HG02642 (cell line): Measurements from ENCODE around the gene NFKB1.
A peak's percentile ranks its signal among the peaks of the same experiment; 100 is the strongest.

Source experiments
- ATAC-seq: cut with Tn5 transposase; IDR thresholded peaks from one replicate; pipeline ENCODE4 v1.9.1; 2021; ENCODE audit warnings: mild to moderate bottlenecking; ENCODE audit not compliant: unreplicated experiment, poor library complexity

The NFKB1 gene

DNA sequence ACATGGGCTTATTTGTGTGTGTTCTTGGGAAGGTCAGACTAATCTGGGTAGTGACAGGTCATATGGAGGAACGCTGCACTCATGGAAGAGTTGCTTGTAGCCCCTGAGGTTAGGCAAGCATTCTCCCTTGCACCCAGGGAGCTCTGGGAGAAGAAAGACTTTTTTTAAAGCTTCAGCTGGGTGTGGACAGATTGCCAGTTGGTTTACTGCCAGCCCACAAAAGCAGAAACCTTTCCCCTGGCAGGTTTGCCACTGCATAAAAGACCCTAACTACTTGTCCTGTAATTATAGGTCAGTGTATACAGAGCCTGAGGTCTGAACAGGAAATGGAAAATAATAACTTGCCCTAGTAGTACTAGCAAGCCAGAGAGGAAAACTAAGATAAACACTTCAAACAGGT, 7.4 kb upstream of the NFKB1 start:
- no peak for ATAC-seq

DNA sequence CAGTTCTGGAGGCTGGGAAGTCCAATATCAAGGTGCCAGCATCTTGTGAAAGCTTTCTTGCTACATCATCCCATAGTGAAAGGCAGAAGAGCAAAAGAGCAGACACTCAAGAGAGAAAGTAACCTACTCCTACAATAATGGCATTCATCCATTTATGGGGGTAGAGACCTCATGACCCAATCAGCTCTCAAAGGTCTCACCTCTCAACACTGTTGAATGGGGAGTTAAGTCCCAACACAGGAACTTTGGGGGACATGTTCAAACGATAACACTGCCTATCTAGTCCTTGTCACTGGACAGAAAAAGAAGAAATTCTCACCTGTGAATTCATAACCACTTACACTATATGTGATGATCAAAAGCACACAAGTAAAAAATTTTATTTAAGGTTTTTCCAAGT, 6.6 kb upstream of the NFKB1 start:
- ATAC-seq = no peak

DNA sequence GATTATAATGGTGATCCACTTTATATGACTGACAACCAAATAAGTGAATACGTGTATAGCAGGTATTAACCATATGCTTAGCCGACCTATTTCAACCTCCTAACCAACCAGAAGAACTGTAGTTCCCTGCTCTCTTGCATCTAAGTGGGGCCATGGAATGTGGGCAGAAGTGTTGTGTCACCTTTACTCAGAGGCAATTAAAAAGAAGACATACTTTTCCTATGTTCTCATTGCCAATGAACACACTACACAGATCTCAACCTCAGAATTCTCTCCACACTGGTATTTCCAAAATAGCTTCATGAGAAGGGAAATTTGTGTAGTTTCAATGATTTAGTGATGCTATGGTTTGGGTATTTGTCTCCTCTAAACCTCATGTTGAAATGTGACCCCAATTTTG, 3.2 kb upstream of the NFKB1 start:
- no peak for ATAC-seq

DNA sequence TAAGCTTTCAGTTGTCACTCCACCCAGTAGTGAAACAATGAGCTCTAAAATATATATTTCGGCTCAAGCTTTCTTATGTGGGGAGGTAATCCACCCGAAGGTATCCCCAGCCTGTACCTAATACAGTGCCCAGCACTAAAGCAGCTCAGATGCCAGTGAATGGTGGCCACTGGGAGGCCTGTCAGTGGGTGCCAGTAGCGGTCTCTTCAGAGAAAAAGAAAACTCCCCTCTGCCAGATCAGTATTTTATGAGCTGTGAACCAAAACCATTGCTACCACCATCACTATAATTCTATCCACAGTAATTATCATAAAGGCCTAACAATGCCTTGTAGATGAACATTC, 835 bp upstream of the NFKB1 start:
- peak; percentile 17 for ATAC-seq

DNA sequence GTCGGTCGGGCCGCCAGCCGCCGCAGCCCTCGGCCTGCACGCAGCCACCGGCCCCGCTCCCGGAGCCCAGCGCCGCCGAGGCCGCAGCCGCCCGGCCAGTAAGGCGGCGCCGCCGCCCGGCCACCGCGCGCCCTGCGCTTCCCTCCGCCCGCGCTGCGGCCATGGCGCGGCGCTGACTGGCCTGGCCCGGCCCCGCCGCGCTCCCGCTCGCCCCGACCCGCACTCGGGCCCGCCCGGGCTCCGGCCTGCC, 213 bp downstream of the NFKB1 start:
- ATAC-seq = peak; percentile 44

DNA sequence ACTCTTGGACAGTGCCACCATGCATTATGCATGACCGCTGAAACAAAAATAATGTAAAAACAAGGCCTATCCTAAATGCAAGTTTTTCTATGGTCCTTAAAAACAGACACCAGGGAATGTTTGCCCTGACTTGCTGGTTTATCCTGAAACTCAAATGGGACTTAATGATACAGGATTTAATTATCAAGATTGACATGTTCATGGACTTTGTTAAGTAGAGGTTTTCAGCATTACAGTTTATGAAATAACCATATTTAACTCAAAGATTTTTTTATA, 1.3 kb downstream of the NFKB1 start:
- no peak for ATAC-seq

DNA sequence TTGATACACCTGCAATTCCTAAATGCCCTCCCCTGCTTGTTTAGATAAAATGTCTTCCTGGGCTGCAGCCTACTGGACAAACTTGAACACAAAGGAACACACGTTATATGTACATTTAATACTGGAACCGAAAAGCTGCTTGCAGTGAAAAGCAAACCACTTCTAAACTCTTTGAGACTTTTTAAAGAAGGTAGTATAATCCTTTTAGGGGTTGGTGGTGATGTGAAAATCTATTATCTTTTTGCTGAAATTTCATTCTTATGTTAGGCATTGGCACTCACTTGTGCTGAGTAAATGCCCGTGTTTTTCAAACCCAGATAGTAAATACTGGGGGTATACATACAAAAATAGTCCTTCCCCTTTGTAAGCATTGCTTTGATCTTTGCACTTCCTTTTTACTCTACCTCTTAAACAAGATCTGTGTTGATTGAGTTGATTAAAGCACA, 2.2 kb downstream of the NFKB1 start:
- no peak for ATAC-seq

DNA sequence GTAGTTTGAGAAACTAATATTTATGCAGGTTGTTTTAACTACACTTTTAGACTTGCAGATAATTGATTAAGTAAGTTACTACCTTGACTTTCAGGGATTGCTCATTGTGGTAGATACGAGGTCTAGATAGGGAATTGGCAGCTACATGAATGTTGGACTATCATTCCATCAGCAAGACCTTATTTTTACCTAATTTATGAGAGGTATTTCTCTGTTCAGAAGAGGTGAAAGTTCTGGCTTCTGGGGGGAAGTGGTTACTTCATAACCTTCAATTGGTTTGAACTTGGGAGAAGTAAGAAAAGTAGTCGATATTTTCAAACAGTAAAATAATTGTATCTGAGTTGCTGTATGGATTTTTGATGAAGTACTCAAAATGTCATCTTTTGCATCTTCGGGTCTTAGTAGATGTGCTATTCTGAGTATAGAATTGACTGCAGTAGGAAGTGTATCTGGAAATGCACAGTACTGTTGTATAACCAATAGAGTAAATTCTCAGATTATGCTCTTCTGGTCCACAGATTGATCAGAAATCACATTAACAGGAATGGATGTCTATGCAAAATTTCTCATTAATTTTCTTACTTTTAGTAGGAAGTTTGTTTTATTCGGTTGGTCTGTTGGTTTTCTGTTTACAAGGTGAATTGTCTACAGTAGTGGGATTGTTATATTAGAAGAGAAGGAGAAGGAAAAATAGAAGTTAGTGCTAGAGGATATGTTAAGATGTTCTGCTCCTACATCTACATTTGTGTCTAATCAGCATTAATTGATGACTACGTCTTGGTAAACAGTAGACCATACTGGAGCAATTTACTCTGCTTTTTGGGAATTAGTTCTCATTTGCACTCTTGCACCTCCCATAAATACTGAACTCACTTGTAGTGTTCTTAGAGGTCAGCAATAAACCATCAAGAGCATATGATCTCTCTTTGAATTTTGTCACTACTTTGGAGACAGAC, 3.0 kb downstream of the NFKB1 start:
- no peak for ATAC-seq

DNA sequence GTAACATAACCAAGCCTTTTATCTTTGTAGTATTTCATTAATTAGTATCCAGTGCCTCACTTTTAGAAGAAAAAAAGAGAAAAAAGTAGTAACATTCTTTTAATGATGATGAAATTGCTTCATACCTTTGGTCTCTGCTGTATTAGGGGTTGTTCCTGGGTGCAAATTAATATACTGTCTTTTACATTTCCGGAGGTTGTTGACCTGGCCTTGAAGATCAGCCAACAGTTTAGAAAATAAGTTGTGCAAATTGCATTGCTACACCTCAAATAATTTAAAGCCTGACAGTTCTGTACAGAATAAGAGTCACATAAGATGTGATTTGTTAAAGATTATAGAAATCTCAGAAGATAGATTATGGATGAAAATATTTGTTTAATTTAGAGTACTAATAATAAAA, 3.8 kb downstream of the NFKB1 start:
- no peak for ATAC-seq

DNA sequence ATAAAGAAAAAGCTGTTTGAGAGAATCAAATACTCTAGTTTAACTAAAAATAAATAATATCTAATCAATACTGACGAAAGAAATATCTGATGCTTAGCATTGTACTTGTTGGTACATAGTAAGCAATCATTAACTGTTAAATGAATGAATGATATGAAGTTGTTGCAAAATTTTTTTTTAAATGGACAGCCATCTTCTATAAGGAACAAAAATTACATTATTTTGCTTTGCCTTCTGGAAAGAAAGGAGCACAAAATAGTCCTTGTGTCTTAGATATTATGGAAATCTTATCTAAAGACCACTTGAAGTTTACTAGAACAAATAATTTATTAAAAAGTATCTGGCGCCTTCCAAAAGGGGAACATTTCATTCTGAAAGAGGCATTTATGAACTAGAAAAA, 4.5 kb downstream of the NFKB1 start:
- ATAC-seq = no peak

DNA sequence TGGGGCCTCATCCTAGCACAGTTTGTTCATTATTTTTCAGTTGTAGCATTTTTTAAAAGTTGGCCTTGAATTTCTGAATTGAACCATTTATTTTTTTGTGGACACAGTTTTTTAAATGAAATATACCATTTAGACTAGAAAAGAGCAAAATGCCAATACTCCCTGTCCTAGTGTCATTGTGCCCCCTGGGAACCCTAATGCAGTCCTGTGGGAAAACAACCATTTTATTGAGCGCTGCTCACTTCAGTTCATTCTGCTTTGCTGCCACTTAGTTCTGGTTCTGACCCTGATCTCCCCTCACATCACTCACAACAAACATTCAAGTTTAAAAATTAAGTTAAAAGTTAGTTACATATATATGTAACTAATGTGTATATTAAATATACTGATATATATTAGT, 5.4 kb downstream of the NFKB1 start:
- ATAC-seq = no peak

DNA sequence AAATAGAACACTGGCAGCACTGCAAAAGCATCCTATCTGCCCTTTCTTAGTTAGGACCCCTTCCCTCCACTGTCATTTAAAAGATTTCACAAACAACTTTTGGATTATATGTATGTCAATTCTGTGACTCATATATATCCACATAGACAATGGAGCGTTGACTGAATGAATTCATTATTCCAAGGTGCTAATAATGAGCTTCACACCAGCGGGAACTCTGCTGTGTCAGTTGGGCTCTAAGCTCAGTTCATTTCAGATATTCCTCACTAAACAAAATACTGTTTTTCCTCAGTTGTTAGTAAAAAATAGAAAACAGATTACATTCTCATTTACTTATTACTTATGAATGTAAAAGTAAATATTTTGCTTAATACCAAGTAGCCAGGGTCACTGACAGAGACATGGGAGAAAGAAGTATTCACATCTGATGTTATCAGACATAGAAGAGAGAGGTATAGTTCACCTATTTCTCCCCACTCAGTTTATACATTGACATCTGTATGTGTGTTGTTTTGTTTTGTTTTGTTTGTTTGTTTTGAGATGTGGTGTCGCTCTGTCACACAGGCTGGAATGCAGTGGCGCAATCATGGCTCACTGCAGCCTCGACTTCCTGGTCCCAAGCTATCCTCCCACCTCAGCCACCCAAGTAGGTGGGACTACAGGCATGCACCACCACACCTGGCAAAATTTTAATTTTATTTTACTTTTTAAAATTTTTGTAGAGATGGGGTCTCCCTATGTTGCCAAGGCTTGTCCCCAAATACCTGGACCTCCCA, 10.9 kb downstream of the NFKB1 start:
- ATAC-seq = no peak

DNA sequence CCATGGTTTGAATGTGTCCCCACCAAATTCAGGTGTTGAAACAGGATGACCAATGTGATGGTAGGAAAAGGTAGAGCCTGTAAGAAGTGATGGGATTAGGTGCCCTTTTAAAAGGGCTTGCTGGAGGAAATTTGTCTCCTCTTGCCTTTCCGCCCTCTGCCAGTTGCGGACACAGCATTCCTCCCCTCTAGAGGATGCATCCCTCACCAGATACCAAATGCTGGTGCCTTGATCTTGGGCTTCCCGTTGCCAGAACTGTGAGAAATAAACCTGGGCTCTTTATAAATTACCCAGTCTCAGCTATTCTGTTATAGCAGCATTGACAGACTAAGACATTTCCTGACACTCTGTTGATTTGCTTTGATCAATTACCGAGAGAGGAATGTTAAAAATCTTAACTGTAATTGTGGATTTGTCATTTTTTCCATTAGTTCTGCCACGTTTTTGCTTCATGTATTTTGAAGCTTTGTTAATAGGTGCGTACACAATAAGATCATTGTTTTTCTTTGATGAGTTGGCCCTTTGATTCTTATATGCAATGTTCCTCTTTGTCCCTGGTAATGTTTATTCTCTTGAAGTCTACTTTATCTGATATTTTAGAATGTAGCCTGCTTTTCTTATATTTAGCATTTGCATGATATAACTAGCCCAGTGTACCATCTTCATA, 13.3 kb downstream of the NFKB1 start:
- no peak for ATAC-seq

DNA sequence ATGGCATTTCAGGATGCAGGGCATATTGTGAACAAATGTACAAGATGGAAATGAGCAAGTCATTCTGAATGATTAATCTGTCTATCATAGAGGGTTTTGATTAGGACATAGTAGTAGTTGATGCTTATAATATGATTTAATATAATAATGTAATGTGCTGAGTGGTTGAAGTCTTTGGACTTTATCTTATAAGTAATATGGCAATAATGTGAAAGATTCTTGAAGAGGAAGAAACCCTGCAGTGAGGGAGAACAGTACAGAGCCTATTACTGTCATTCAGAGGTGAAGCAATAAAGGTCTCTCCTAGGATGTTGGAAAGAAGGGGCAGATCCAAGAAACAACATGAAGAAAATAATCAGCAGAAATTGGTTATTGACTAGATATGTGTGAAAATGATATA, 16.6 kb downstream of the NFKB1 start:
- ATAC-seq = no peak

DNA sequence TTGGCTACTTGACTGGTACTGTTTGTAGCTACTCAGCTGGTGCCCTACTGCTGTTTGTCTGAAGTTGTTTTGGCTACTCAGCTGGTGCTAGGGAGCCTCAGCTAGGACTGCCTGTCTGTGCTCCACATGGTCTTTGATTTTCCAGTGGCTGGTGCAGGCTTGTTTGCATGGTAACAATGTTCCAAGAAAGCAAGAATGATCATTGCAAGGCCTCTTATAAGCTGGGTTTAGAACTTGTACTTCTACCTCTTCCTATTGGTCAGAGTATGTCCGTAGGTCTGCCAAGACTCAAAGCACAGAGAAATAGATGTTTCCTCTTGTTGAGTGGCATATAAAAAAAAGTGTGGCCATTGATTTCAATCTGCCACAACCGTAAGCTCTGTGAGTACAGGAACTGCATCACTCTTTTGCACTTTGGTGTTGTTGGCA, 17.6 kb downstream of the NFKB1 start:
- ATAC-seq = no peak

DNA sequence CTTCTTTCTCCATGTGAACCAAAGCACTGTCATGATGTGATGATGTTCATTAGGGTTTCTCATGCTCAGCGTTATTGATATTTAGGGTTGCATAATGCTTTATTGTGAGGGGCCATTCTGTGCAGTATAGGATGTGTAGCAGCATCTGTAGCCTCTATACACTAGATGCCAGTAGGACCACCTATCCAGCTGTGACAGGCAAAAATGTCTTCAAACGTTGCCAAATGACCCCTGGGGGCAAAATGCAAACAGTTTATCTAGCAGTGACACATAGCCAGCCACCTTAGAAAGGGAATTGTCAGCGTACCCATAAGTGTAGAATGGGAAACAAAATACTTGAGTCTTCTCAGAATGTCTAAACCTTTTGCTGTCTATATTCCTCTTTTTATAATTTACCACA, 18.8 kb downstream of the NFKB1 start:
- no peak for ATAC-seq

DNA sequence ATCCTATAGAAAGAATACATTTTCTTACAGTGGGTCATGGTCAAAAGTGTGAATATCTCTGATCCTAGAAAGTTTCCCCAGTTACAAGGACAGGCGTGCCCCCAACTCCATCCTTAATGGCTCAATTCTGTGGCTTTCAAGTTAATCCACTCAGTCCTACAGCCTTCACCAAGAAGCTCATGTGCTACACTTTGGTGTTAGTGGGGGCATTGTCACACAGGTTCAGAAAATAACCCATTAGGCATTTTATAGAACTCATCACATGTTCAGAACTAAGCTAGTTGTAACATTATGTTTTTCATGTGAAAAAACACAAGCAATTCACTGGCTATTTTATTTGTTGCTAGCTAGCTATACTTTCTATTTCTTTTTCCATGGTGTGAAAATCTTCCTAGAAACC, 20.4 kb downstream of the NFKB1 start:
- ATAC-seq = no peak

DNA sequence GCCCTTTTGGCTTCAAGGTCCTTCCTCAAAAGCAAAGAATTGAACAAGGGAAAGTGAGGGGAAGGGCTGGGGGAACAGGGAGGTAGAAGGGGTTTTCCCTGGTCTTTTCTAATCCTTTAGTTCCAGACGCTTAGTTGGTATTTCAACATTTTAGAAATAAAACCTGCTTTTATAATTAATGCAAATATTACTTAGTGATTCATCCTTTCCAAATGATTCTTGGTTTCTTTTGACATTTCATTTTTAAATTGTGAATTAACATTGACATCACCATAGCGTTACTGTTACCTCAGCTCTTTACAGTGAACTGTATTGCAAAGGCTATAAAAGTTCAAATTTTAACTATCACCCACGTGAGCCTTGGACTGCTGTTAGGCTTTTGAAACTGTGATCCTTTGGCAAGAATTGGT, 20.9 kb downstream of the NFKB1 start:
- ATAC-seq = no peak

DNA sequence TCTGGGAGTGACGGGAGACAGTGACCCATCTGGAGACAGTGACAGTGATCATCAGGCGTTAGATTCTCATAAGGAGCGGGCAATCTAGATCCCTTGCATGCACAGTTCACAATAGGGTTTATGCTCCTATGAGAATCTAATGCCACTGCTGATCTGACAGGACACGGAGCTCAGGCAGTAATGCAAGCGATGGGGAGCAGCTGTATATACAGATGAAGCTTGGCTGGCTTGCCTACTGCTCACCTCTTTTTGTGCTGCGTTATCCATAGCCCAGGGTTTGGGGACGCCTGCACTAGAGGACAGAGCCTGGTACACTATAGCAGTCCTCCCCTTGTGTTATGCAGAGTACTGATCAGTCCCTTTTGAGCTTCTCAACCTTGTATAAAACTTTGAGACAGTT, 23.5 kb downstream of the NFKB1 start:
- no peak for ATAC-seq

DNA sequence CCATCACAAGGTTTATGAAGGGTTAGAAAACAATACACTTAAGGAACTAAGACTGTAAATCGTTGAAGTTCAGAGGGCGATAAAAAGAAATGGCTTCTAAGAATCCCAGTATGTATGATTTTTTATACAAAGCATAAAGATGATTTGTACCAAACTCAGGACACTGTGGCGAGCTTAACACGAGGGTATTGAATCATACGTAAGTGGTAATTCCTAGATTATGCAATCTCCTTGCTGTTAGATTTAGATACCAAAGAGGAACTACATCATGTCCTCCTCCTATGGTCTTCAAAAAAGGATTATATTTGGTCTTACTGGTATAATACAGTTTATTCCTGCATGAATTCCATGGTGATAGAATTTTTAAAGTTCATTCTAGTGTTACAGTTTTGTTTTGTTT, 23.9 kb downstream of the NFKB1 start:
- no peak for ATAC-seq

DNA sequence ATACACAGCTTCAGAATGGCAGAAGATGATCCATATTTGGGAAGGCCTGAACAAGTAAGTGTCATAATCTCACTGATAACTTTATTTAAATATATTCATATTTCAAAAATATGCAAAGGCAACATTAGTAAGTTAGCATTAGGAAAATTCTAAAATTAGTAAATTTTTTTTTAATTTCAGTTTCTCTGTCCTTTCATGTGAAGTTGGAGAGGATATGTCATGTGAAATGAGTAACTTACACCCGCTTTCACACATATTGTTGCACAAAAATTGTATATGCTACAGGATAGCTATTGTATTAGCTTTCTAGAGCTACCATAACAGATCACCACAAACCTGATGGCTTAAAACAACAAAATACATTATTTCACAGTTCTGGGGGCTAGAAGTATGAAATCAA, 24.3 kb downstream of the NFKB1 start:
- ATAC-seq = no peak

DNA sequence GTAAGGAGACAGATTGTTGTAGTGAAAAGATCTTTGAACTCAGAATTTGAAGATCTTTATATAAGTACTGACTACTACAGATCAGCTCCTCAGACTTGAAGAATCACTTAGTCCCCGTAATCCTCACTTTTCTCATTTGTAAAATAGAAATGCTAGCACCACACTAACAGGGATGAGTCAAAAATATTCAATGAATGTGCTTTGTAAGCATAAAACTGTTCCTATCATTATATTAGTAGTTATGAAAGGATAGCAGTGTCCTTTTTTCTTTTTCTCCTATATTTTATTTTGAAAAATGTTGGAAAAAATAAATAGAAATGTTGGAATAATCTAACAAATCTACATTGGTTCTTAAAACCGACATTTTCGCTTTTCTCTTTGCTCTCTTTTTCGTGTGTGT, 25.4 kb downstream of the NFKB1 start:
- no peak for ATAC-seq
